Measurements from ENCODE around the gene ID4.

Gene ID4

GRCh38 chr6:19836799-19837510 lies at the start of gene ID4:
TSS of gene ID4 (plus strand) at chr6:19837370. CDS start at chr6:19837755, 385 bp downstream.
- no peak for DNase-seq (ENCODE audit: low read depth)

- DNase-seq (ENCODE audit: low read depth) = no peak
These were observed 48.5 kb upstream of the ID4 start for GRCh38 chr6:19788686-19789085.

- DNase-seq (ENCODE audit: low read depth) = no peak
These were observed 47.9 kb upstream of the ID4 start for GRCh38 chr6:19789100-19789803.

DNA sequence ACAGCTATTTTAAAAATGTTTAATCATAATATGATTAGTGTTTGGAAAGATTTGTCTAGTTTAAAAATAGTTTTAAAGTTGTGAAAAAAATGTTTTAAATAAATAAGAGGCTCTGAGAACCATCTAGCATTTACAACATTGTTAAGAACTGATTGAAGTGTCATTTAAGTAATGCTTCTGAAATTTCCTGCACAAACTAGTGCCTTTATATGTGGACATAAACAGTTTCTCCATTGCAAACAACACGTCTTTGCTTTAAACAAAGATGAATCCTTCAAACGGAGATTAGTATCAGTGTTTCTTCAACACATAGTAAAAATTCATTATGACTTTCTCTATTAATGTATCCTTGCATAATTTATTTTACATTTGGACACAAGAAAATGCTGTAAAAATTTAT lies 45.9 kb upstream of the ID4 start:
- no peak for DNase-seq (ENCODE audit: low read depth)

GRCh38 chr6:19795211-19795610 lies 42.0 kb upstream of the ID4 start:
- DNase-seq (ENCODE audit: low read depth) = no peak

- no peak for DNase-seq (ENCODE audit: low read depth)
These were observed 40.7 kb upstream of the ID4 start for GRCh38 chr6:19796452-19796851.

- DNase-seq (ENCODE audit: low read depth) = no peak
These were observed 38.8 kb upstream of the ID4 start for GRCh38 chr6:19798362-19798761.

- DNase-seq (ENCODE audit: low read depth) = no peak
These were observed 34.5 kb upstream of the ID4 start for GRCh38 chr6:19802656-19803055.

DNA sequence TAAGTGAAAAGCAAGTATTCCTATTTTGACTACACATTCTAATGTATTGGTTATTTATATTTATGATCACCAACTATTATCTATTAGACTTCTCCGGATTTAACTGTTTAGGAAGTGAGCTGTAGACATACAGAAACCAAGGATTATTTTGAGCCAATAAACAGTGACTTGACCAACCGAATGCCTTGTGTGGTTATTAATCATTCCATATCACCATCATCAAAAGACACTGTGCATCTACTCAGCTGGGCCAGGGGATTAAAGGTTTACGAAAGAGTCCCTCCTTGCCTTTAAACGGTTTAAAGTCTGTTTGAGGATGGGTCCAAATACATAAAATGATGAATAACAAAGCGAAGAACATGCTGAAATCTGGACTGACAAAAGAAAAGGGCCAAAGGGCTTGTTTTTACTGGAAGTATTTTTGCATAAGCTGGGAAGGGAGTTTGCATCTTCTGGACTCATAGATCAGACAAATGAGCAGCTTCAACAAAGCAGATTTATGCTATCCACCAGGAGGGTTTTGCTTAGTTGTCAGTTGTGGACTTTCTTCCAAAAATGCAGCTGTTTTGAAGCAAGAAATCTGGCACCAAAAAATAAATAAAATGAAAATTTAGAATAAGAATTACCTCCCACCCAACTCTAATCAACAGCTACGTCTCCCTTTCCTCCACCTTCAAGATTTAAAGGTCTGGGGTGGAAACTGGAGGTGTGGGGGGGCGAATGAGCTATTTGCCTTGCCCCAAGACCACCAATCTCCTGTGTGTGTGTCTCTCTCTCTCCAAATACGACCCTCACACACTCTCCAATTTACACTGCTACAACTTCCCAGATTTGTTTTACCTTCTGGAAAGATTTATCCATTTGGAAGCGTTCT lies 33.6 kb upstream of the ID4 start:
- DNase-seq (ENCODE audit: low read depth) = no peak

DNA sequence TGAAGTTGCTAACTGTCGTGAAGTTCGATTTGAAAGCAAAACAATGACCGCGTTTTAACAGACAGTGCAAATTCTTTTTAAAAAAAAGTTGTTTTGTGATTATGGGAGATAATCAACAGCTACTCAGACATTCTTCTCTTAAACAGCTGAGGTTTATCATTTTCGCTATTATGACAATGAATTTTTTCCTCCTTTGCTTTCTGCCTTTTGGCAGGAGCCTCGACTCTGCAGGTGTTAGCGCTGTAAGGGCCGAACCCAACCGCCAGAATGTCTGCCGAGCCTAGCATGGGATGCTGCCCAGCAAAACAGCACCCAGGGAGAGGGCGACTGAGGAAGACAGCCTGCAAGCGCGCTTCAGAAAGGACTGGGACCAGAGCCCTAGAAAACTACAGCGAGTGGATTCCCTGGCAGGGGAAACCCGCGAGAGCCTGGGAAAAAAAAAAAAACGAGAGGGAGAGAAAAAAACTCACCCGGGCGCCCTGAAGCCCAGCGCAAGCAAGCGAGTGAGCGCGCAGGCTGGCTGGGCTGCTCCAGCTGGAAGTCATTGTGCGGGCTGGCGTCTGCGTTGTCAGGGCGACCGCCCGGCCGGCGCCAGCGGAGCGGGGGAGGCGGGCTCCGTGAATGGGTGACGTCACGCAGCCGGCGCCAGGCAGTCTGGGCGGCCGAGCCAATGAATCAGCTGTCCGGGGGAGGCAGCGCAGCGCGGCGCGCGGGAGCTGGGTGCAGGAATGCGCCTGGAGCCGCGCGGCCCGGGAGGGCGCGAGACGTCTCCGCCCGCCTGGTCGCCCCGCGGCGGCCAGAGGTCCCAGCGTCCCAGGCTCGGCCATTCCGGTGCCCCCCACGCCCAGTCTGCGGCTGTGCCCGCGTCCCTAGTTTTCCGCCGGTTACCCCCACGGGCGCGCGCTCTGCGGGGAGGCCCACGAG lies 32.7 kb upstream of the ID4 start:
- no peak for DNase-seq (ENCODE audit: low read depth)

DNA sequence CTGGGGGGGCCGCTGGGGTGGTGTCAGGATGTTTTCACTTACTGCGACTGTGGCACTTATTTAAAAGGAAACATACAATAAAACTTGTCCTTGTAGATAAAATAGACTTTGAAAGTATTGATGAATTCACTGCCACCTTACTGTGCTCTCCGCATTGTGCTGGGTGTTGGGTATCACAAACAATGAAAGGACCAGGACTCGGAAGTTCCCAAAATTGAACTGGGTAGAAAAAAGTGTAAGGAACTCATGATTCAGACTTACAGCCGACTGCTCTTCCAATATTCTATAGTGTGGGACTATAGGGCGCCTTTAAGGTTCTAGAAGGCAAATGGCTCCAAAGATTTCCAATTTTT lies 32.1 kb upstream of the ID4 start:
- DNase-seq (ENCODE audit: low read depth) = no peak

DNA sequence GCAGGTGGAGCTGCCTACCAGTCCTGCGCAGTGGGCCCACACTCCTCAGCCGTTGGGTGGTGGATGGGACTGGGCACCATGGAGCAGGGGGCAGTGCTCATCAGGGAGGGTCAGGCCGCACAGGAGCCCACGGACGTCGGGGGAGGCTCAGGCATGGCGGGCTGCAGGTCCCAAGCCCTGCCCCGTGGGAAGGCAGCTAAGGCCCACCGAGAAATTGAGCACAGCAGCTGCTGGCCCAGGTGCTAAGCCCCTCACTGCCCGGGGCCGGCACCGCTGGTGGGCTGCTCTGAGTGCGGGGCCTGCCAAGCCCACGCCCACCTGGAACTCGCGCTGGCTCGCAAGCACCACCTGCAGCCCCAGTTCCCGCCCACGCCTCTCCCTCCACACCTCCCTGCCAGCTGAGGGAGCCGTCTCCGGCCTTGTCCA lies 30.2 kb upstream of the ID4 start:
- DNase-seq (ENCODE audit: low read depth) = no peak

- DNase-seq (ENCODE audit: low read depth) = no peak
These were observed 25.6 kb upstream of the ID4 start for GRCh38 chr6:19811397-19812079.

GRCh38 chr6:19812512-19813119 lies 24.6 kb upstream of the ID4 start:
- no peak for DNase-seq (ENCODE audit: low read depth)

DNA sequence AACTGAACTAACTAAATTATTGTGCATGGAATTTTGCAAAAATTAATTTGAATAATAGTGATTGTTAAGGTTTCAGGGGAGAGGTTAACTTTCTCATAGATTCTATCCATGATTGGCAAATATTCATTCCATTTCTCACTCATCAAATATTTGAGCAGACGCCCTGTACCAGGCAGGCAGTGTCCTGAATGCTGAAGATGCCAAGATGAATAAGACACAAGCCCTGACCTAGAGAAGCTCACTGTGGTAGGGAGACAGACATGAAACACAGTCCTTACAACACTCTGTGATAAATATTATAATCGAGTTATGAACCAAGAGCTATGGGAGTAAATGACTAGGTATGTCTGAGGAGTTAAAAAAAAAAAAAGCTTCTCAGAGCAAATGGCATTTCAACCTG lies 18.4 kb upstream of the ID4 start:
- DNase-seq (ENCODE audit: low read depth) = no peak

- DNase-seq (ENCODE audit: low read depth) = no peak
These were observed 12.9 kb upstream of the ID4 start for GRCh38 chr6:19824058-19824807.

DNA sequence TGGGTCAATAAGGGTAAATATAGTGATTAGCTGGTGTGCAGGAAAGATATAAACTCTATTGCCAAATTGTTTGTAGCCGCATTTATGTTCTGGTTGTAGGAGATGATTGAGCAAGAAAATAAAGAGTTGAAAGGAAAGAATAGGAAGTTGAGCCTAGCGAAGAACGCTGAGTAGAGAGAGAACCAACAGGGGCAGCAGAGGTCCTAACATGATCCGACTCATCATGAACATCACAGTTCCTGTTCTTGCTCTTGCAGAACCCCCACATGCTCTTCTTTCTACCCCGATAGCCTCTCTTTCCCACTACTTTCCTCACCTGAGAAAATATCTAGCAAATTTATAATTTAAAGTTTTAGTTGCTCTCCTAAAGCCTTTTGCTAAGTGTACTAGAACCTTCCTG lies 9.9 kb upstream of the ID4 start:
- DNase-seq (ENCODE audit: low read depth) = no peak

DNA sequence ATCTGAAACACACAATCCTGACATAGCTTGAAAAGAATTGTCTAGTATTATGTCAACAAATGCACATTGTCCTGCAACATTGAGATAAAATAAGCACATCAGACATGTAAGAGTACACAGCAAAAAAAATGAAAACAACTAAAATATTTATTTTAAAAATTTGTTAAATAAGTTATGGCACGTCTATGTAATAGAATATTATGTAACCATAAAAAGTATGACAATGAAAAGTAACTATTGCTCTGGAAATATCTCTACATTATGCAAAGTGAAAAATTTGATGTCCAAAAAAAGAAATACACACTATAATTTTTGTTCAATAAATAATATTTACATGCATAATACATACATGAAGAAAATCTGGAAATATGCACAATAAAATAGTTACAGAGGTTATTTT lies 9.3 kb upstream of the ID4 start:
- DNase-seq (ENCODE audit: low read depth) = no peak

DNA sequence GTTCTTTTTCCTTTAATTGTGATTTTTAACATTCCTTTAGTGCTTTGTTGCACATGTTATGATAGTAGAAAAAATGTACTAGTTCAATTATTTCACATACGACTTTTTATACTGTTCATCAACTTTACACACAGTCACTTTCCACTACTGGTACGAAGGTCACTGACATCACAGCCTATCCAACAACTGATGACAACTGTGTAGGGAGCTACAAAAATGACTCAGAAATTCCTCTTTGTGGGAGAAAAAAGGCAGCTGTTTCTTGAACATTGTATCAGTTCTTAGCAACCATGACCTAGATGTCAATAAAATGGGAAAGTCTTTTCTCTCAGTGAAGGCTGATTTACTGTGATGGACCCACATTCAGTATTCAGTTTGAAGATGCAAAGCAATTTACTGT lies 7.0 kb upstream of the ID4 start:
- no peak for DNase-seq (ENCODE audit: low read depth)

DNA sequence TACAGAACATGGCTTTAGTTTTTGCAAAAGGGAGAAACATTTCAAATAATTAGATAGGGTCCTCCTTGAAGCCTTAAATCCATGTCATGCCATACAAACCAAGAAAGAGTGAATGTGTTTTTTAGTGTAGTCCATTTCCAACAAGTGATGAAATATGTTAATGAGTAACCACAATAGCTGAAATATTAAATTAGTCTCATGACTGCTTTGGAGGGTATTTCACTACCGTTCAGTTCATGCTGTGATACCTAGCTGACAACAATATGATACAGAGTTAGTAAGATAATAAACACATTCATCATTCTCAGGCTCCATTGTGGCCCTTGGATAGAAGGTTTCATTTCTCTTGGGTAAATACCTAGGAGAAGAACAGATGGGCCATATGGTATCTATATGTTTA lies 5.8 kb upstream of the ID4 start:
- no peak for DNase-seq (ENCODE audit: low read depth)

Data from activated T-cell treated with anti-CD3 and anti-CD28 coated beads for 1 hour (primary cell).